ENCODE results near the gene DHX35.

DHX35 gene

DNA sequence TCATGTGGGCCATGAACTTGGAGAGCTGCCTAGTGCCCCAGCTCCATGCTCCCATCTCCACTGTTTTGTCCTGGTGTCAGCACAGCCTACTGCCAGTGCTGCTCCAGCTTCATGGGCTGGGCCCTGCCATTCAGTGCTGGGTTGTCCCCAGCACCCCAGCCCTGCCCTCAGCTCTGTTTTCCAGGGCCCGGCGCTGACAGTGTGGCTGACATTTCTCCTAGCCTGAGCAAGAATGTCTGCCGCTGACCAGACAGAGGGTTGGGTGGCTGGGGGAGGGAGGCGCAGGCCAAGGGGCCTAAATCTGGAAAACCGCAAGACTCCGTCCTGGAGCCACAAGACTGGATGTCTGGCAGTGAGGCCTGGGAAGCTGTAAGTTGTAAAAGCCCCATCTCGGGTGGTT lies 78.9 kb downstream of the DHX35 start:
- TF ChIP-seq MYC (IDR thresholded peaks at IDR 0.05; ENCODE audit: low read depth, low read length) = no peak
- TF ChIP-seq, protein P1, sequence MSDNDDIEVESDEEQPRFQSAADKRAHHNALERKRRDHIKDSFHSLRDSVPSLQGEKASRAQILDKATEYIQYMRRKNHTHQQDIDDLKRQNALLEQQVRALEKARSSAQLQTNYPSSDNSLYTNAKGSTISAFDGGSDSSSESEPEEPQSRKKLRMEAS (IDR thresholded peaks at IDR 0.05; ENCODE audit: low read depth, low read length) = no peak
- TF ChIP-seq, protein P2, sequence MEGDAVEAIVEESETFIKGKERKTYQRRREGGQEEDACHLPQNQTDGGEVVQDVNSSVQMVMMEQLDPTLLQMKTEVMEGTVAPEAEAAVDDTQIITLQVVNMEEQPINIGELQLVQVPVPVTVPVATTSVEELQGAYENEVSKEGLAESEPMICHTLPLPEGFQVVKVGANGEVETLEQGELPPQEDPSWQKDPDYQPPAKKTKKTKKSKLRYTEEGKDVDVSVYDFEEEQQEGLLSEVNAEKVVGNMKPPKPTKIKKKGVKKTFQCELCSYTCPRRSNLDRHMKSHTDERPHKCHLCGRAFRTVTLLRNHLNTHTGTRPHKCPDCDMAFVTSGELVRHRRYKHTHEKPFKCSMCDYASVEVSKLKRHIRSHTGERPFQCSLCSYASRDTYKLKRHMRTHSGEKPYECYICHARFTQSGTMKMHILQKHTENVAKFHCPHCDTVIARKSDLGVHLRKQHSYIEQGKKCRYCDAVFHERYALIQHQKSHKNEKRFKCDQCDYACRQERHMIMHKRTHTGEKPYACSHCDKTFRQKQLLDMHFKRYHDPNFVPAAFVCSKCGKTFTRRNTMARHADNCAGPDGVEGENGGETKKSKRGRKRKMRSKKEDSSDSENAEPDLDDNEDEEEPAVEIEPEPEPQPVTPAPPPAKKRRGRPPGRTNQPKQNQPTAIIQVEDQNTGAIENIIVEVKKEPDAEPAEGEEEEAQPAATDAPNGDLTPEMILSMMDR (IDR thresholded peaks at IDR 0.05; ENCODE audit: low read depth, low read length) = no peak
- TF ChIP-seq POLR2A (IDR thresholded peaks at IDR 0.05; ENCODE audit: extremely low read depth, insufficient read length) = no peak
- no peak overlapping the region for H3K4me3 ChIP-seq (ENCODE audit: low read depth, low read length)
- no peak for DNase-seq (ENCODE audit: low read depth)

DNA sequence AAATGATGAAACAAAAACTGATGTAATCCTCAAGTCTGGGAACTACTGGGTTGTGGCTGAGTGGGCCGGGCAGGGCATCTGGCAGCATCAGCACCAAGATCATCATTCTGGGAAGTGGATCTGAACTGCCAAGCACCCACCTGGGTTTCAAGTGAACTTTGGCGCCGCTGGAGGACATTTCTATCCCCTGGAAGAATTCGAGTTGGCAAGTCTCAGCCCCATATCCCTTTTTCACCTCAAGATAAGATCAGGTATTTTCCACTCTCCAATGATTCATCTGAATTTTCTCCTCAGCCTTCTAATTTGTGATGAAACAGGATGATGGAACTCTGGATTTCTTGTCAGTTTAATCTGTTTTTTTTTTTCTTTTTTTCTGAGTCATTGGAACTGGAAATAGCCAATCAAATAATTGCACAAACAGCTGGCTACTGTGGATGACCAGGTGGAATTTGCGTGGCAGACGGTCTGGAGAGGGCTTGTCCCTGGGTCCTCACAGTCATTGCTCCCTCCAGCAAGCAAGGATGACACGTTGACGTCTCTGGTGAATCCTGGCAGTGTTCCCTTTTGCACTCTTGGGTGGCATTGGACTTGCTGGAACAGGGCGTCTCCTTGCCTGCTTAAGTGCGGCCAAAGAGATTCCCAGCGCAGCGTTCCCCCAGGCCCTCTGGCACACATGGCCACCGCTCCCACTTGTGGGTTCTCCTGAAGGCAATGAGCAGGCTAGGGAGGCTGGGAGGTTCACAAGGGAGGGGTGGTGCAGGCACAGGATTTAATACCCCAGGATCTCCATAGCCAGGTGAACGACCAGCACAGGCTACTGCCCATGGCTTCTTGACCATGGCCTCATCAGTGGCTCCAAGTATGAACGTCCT lies 80.4 kb downstream of the DHX35 start:
- no peak overlapping the region for H3K4me3 ChIP-seq (ENCODE audit: low read depth, low read length)
- no peak for DNase-seq (ENCODE audit: low read depth)
- TF ChIP-seq POLR2A (IDR thresholded peaks at IDR 0.05; ENCODE audit: extremely low read depth, insufficient read length) = no peak
- TF ChIP-seq MYC (IDR thresholded peaks at IDR 0.05; ENCODE audit: low read depth, low read length) = no peak
- TF ChIP-seq, protein P2 (IDR thresholded peaks at IDR 0.05; ENCODE audit: low read depth, low read length) = no peak
- TF ChIP-seq, protein P1 (IDR thresholded peaks at IDR 0.05; ENCODE audit: low read depth, low read length) = no peak

- TF ChIP-seq POLR2A (IDR thresholded peaks at IDR 0.05; ENCODE audit: extremely low read depth, insufficient read length) (no peak), MYC (IDR thresholded peaks at IDR 0.05; ENCODE audit: low read depth, low read length) (no peak)
- TF ChIP-seq, protein P2 (IDR thresholded peaks at IDR 0.05; ENCODE audit: low read depth, low read length) = no peak
- TF ChIP-seq, protein P1 (IDR thresholded peaks at IDR 0.05; ENCODE audit: low read depth, low read length) = no peak
- no peak for DNase-seq (ENCODE audit: low read depth)
- H3K4me3 ChIP-seq (ENCODE audit: low read depth, low read length) = no peak overlapping the region
These were observed 82.4 kb downstream of the DHX35 start for GRCh38 chr20:39044501-39044900.

DNA sequence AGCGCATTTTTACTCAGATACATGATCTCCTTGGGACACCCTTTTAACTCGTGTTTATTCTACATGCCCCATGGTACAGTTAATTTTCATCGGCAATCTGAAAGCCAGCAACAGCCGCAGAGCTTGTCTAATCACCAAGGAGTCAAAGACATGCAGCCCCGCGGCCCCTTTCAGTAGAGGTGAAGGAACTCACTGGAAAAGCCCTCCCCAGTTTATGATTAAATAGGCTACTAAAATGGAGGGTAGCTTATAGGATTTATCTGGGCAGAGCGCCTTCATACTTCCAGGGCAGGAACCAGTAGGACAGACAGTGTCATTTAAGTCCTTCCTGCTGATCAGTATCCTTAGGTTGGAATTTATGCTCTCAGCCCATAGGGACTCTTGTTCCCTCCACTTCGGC lies 83.5 kb downstream of the DHX35 start:
- TF ChIP-seq, protein P1 (IDR thresholded peaks at IDR 0.05; ENCODE audit: low read depth, low read length) = no peak
- TF ChIP-seq MYC (IDR thresholded peaks at IDR 0.05; ENCODE audit: low read depth, low read length) (no peak), POLR2A (IDR thresholded peaks at IDR 0.05; ENCODE audit: extremely low read depth, insufficient read length) (no peak)
- TF ChIP-seq, protein P2 (IDR thresholded peaks at IDR 0.05; ENCODE audit: low read depth, low read length) = no peak

GRCh38 chr20:39047417-39047985 lies 85.4 kb downstream of the DHX35 start:
- DNase-seq (ENCODE audit: low read depth) = no peak
- H3K4me3 ChIP-seq (ENCODE audit: low read depth, low read length) = no peak overlapping the region
- TF ChIP-seq, protein P1 (IDR thresholded peaks at IDR 0.05; ENCODE audit: low read depth, low read length) = no peak
- no peak for TF ChIP-seq POLR2A (IDR thresholded peaks at IDR 0.05; ENCODE audit: extremely low read depth, insufficient read length)
- TF ChIP-seq, protein P2 (IDR thresholded peaks at IDR 0.05; ENCODE audit: low read depth, low read length) = no peak
- no peak for TF ChIP-seq MYC (IDR thresholded peaks at IDR 0.05; ENCODE audit: low read depth, low read length)

More for the DNA sequence above, 83.5 kb downstream of the DHX35 start:
- no peak overlapping the region for H3K4me3 ChIP-seq (ENCODE audit: low read depth, low read length)
- DNase-seq (ENCODE audit: low read depth) = no peak

All from NB4 (cell line).